ACC112 (cell line): ENCODE results near the gene OR10A7.
"Not testable (repeated sequence)": the region's sequence is repeated elsewhere in the genome, so short reads cannot be mapped to it uniquely, and the experiment has no call there.

Experiments
- H2AFZ ChIP-seq: fragments of 200-600 bp; sonication (generic); one replicate; pipeline ENCODE4 v1.6.0; 2017; ENCODE audit warnings: antibody characterized with exemption, low read length; ENCODE audit not compliant: unreplicated experiment
- H3K27ac ChIP-seq: fragments of 200-600 bp; sonication (generic); 2 replicates; pipeline ENCODE4 v1.5.1; 2014; ENCODE audit warnings: low read depth, mild to moderate bottlenecking, antibody characterized with exemption, low read length, moderate library complexity
- H3K27me3 ChIP-seq: fragments of 200-600 bp; sonication (generic); 2 replicates; pipeline ENCODE4 v1.6.1; 2014; ENCODE audit warnings: mild to moderate bottlenecking, antibody characterized with exemption, low read length, moderate library complexity, mixed read lengths; ENCODE audit not compliant: insufficient read depth
- H3K36me3 ChIP-seq: fragments of 200-600 bp; sonication (generic); 2 replicates; pipeline ENCODE4 v1.6.1; 2016; ENCODE audit warnings: mild to moderate bottlenecking, antibody characterized with exemption, low read length, moderate library complexity, mixed read lengths; ENCODE audit not compliant: insufficient read depth
- H3K4me1 ChIP-seq: fragments of 200-600 bp; sonication (generic); one replicate; pipeline ENCODE4 v1.6.1; 2016; ENCODE audit warnings: low read length, mixed read lengths; ENCODE audit not compliant: insufficient read depth, unreplicated experiment, control insufficient read depth
- H3K4me3 ChIP-seq: fragments of 200-600 bp; sonication (generic); 2 replicates; pipeline ENCODE4 v1.5.1; 2014; ENCODE audit warnings: mild to moderate bottlenecking, low read depth, low read length
- H3K79me2 ChIP-seq: fragments of 200-600 bp; sonication (generic); one replicate; pipeline ENCODE4 v1.6.0; 2016; ENCODE audit warnings: low read length; ENCODE audit not compliant: control insufficient read depth, unreplicated experiment, insufficient read depth

Gene OR10A7, protein sequence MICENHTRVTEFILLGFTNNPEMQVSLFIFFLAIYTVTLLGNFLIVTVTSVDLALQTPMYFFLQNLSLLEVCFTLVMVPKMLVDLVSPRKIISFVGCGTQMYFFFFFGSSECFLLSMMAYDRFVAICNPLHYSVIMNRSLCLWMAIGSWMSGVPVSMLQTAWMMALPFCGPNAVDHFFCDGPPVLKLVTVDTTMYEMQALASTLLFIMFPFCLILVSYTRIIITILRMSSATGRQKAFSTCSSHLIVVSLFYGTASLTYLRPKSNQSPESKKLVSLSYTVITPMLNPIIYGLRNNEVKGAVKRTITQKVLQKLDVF

DNA sequence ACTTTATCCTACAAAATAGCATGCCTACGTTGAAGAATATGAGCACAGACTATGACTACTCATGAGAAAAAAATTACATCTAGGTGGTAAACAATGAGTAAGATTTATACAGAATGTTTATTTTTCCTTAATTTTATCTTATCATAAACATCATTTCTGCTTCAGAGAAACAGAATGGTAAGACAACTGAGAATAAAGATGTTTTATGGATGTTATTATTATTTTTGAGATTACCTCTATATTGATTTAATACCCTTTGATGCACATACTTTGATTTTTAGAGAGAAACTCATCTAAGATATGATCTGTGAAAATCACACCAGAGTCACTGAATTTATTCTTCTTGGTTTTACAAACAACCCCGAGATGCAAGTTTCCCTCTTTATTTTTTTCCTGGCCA, at the start of gene OR10A7:
TSS of gene OR10A7 (plus strand) at position 301 of the 400 bp plus-strand sequence. CDS start at position 301, 0 bp downstream.
- Histone ChIP-seq H3K79me2 (no peaks in the 10 kb centered on the region), H3K4me3 (no peak within 1 kb of the TSS), H3K27ac (no peak within 1 kb of the TSS), H3K4me1 (no peaks in the 10 kb centered on the region), H3K36me3 (no peaks in the 10 kb centered on the region), H3K27me3 (no peaks in the 10 kb centered on the region), H2AFZ (no peak within 1 kb of the TSS)

DNA sequence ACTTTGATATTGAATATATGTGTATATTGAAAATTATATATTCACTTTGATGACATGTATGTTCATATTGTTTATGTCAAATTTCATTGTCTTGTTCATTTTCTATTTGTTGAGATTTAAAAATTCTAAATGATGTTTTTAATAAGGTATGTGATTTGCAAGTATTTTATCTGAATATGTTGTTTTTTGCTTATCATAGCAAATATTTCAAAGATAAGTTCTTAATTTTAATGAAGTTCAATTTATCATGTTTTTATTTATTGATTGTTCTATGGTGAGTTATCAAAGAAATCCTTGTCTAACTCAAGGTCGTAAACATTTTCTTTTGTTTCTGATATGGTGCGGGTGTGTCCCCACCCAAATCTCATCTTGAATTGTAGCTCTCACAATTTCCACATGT, 49.4 kb upstream of the OR10A7 start:
- no peaks in the 10 kb centered on the region for H3K36me3 ChIP-seq
- no peaks in the 10 kb centered on the region for H3K27me3 ChIP-seq
- no peak overlapping the region for H2AFZ ChIP-seq

DNA sequence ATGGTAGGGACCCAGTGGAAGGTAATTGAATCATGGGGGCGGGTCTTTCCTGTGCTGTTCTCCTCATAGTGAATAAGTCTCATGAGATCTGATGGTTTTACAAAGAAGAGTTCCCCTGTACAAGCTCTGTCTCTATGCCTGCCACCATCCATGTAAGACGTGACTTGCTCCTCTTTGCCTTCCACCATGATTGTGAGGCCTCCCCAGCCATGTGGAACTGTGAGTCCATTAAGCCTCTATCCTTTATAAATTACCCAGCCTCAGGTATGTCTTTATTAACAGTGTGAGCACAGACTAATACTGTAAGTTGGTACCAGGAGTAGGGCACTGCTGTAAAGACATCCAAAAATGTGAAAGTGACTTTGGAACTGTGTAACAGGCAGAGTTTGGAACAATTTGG, 49.0 kb upstream of the OR10A7 start:
- not testable (repeated sequence) for H3K79me2 ChIP-seq, H3K27ac ChIP-seq, H3K4me1 ChIP-seq, H3K36me3 ChIP-seq, H3K27me3 ChIP-seq, H2AFZ ChIP-seq, H3K4me3 ChIP-seq

More for the DNA sequence above, 49.4 kb upstream of the OR10A7 start:
- H3K4me1 ChIP-seq, result no peaks in the 10 kb centered on the region
- H3K79me2 ChIP-seq, result no peaks in the 10 kb centered on the region
- H3K4me3 ChIP-seq, result no peak overlapping the region
- H3K27ac ChIP-seq, result no peak overlapping the region

DNA sequence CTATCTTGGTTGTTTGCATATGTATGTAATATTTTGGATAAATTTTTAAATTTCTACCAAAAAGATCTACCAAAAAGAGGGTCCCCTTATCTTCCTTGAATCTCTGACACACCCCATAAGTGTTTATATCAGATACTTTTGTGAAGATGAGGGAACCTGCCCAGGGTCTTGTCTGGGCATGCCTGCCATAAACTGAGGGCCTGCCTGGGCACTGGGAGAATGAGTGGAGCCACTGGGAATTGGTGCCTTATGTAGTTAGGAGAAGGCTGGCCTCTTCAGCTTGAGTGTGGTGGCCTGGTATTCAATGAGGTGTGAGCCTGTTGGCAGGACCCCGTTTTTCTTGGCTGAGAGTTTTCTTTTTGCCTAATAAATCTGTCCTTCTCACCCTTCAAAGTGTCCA, 48.1 kb upstream of the OR10A7 start:
- H3K4me3 ChIP-seq, result no peak overlapping the region
- no peaks in the 10 kb centered on the region for H3K36me3 ChIP-seq
- H2AFZ ChIP-seq, result no peak overlapping the region
- no peak overlapping the region for H3K27ac ChIP-seq
- no peaks in the 10 kb centered on the region for H3K4me1 ChIP-seq
- no peaks in the 10 kb centered on the region for H3K79me2 ChIP-seq
- H3K27me3 ChIP-seq, result peaks cover 6% of the 10 kb centered on the region; the same call in 1 of the 2 replicates

DNA sequence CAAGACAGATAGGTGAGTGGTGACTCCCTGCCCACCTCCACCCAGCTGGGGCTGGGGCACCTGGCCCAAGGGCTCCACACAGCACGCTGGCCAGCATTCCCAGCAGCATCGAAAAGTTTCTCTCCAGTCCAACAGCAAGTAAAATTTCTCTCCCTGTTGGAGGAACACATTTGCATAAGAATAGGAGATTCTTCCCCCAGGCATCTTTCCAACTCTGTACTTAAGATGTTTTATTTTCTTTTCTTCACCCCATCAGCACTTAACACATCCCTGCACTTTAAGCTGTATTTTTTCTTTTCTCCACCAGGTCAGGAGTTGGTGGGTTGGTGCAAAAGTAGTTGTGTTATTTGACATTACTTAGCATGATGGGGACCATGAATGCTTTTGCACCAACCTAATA, 47.4 kb upstream of the OR10A7 start:
- H3K79me2 ChIP-seq, result no peaks in the 10 kb centered on the region
- H3K36me3 ChIP-seq, result no peaks in the 10 kb centered on the region
- H3K4me1 ChIP-seq, result no peaks in the 10 kb centered on the region
- no peak overlapping the region for H3K4me3 ChIP-seq
- H2AFZ ChIP-seq, result no peak overlapping the region
- H3K27me3 ChIP-seq, result peaks cover 12% of the 10 kb centered on the region; the same call in 1 of the 2 replicates
- H3K27ac ChIP-seq, result no peak overlapping the region

DNA sequence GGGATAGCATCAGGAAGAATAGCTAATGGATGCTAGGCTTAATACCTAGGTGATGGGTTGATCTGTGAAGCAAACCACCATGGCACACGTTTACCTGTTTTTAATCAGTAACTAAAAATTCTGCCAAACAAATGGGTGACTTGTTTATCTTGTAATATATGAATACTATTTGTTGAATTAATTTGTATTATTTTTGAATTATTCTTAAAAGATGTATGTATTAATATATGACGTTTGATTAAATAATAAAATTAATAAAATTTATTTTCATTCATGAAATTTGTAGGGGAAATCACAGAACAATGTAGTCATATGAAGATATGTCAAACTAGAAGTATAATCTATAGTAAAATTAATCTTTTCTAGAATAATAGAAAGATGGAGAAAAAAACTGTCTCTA, 32.3 kb upstream of the OR10A7 start:
- Histone ChIP-seq H3K27ac (no peak overlapping the region), H3K4me1 (no peaks in the 10 kb centered on the region), H3K4me3 (no peak overlapping the region), H2AFZ (no peak overlapping the region), H3K27me3 (peaks cover 23% of the 10 kb centered on the region), H3K79me2 (no peaks in the 10 kb centered on the region), H3K36me3 (no peaks in the 10 kb centered on the region)

DNA sequence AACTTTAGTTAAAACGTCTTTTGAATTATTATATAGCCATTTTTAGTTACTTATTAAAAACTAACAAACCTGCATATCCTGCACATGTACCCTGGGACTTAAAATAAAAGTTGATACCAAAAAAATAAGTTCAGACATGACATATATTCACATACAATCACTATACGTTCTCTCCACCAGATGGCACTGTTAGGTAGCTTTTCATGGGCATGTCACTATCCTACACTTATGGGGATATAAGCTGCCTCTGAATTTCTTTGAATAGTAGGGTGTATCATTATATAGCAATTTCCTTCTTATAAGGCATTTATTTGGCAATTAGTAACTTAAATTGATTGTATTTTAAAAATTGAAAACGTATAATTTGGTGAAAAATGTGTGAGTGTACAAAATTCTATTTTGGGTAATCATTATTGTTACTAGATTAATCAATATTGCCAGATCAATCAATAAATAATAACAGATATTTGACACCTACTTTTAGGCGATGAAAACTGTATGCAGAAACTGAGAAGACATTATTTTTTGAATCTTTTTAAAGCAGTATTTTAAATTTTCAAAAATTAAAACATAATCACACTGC, 31.8 kb upstream of the OR10A7 start:
- Histone ChIP-seq H3K4me1 (no peaks in the 10 kb centered on the region), H3K36me3 (no peaks in the 10 kb centered on the region), H2AFZ (no peak overlapping the region), H3K4me3 (no peak overlapping the region), H3K27me3 (peaks cover 23% of the 10 kb centered on the region), H3K27ac (no peak overlapping the region), H3K79me2 (no peaks in the 10 kb centered on the region)

DNA sequence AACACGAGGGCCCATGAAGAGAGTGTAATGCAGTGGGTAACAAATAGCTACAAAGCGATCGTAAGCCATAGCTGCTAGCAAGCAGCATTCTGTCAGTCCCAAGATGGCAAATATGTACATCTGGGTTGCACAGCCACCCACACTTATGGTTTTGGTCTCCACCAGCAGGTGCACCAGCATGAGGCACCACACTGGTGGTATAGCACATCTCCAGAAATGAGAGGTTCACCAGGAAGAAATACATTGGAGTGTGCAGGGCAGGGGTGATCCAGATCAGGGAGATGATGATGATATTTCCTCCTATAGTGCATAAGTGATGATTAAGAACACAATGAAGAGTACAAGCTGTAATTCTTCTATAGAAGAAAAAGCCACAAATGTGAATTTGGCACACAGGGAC, 26.4 kb upstream of the OR10A7 start:
- Histone ChIP-seq H3K79me2 (no peaks in the 10 kb centered on the region), H3K27ac (no peak overlapping the region), H2AFZ (no peak overlapping the region), H3K4me1 (no peaks in the 10 kb centered on the region), H3K36me3 (no peaks in the 10 kb centered on the region), H3K27me3 (no peaks in the 10 kb centered on the region), H3K4me3 (no peak overlapping the region)

DNA sequence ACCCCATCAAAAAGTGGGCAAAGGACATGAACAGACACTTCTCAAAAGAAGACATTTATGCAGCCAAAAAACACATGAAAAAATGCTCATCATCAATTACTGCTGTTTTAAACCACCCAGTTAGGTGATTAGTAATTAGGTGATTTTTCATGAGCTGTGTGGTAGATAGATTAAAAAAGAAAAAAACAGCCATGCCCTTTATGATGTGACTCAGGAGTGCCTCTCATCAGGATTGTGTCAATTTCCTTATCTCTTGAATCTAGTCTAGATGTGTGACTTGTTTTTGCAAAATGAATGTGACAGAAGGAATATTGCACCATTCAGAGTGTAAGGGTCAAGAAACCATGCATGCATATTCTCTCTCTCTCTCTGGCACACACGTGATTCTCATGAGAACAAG, 5.7 kb downstream of the OR10A7 start:
- Histone ChIP-seq H3K27me3 (peaks cover 4% of the 10 kb centered on the region), H3K4me1 (no peaks in the 10 kb centered on the region), H3K27ac (no peak overlapping the region), H3K4me3 (no peak overlapping the region), H3K36me3 (no peaks in the 10 kb centered on the region), H2AFZ (no peak overlapping the region), H3K79me2 (no peaks in the 10 kb centered on the region)

DNA sequence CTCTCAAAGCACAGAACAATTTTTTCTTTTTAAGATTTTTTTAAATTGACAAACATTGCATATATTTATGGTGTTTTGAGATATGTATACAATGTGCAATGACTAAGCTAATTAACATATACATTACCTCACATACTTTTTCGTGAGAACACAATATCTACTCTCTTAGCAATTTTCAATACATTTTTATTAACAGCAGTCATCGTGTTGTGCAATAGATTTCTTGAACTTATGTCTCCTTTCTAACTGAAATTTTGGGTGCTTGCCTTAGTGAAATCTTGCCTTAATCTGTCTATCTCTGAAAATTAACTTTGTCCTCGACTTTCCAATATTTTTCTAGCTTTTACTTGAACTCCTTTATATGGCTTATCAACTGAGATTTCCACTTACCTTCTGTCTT, 6.8 kb downstream of the OR10A7 start:
- Histone ChIP-seq H3K27me3 (peaks cover 4% of the 10 kb centered on the region), H3K36me3 (no peaks in the 10 kb centered on the region), H3K79me2 (no peaks in the 10 kb centered on the region), H3K4me1 (no peaks in the 10 kb centered on the region), H3K27ac (no peak overlapping the region), H2AFZ (no peak overlapping the region), H3K4me3 (no peak overlapping the region)

DNA sequence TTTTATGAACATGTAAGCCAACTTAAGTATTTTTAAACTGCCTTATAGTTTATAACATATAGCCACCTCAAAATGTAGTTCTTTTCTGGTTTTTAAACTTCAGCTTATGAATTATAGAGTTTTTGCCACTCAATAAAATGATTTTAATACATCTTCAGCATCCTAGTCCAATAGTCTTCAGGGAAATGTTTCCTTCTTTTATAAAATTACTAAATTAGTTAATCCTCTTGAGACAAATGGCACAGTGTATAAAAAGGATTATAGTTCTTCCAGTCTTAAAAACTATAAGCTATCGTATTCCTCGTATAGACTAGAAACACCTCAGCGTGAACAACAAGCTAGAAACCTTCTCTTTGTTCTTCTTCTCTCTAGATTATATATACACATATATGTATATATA, 23.5 kb downstream of the OR10A7 start, which contains the start of gene OR6C74:
TSS of gene OR6C74 (plus strand) at position 301 of the 400 bp plus-strand sequence. CDS start 2,679 bp downstream, outside the sequence.
- Histone ChIP-seq H3K4me1 (no peaks in the 10 kb centered on the region), H3K79me2 (no peaks in the 10 kb centered on the region), H3K36me3 (no peaks in the 10 kb centered on the region), H3K27ac (no peak within 1 kb of the TSS), H3K4me3 (no peak within 1 kb of the TSS), H3K27me3 (no peaks in the 10 kb centered on the region), H2AFZ (no peak within 1 kb of the TSS)
